Ovary (tissue), 9 donors: ENCODE measurements around the gene ZNF592. TPM values are rescaled to one million over a fixed set of nuclear protein-coding genes. Genes with fewer than 3 reads are reported as not detected.

Experiments used
- DNase-seq, 5 donors: peaks; one replicate each; pipeline ENCODE4 v3.0.0-alpha.2; 2019 to 2020
- H3K27ac ChIP-seq, 2 donors: fragments of 200-600 bp; one replicate each; pipeline versions ENCODE4 v1.5.1 to v1.8.0; 2019 to 2022
- H3K27me3 ChIP-seq: fragments of 200-600 bp; one replicate; pipeline ENCODE4 v1.8.0; 2022
- H3K36me3 ChIP-seq: fragments of 200-600 bp; sonication (generic); one replicate; pipeline ENCODE4 v1.5.1; 2019
- H3K4me1 ChIP-seq: one replicate; pipeline ENCODE4 v1.8.1; 2013; ENCODE audit warnings: mild to moderate bottlenecking, moderate library complexity; ENCODE audit not compliant: insufficient read depth
- H3K4me3 ChIP-seq: fragments of 200-600 bp; sonication (generic); one replicate; pipeline ENCODE4 v1.5.1; 2017
- H3K9me3 ChIP-seq, 2 donors: fragments of 200-600 bp in 1 of 2; sonication (generic) in 1 of 2; one replicate each; pipeline versions ENCODE4 v1.5.1 to v1.8.1; 2013 to 2019; ENCODE audit warnings: mild to moderate bottlenecking in 1 of 2, moderate library complexity in 1 of 2
- CTCF ChIP-seq, 3 donors: fragments of 450-650 bp in 2 of 3; fragments of 200-600 bp in 1 of 3; IDR thresholded peaks; one replicate each; pipeline versions ENCODE4 v1.5.1 to v1.8.0; 2016 to 2022; ENCODE audit warnings: antibody characterized with exemption in 3 of 3, mild to moderate bottlenecking in 1 of 3
- EP300 ChIP-seq: sonication (generic); formaldehyde crosslinking; IDR thresholded peaks from one replicate; pipeline ENCODE4 v1.6.1; 2017; ENCODE audit warnings: antibody characterized with exemption
- POLR2A ChIP-seq: fragments of 450-650 bp; IDR thresholded peaks from one replicate; pipeline ENCODE4 v1.6.1; 2017; ENCODE audit warnings: antibody characterized with exemption, mild to moderate bottlenecking, moderate library complexity
- WGBS, 3 donors: extraction: QIAGEN DNeasy Blood & Tissue Kit in 1 of 3; methylation state at CpG; one replicate each; pipeline versions ENCODE4 v1.1.5 to v1.1.7; 2013 to 2017; 5-methylcytosine and 5-hydroxymethylcytosine counted together
- intact Hi-C, 4 donors: fragments of 100-400 bp; cut with DNase I; formaldehyde crosslinking; loops; one replicate each; pipeline versions ENCODE4 v1.11.0 to v1.15.1; 2022 to 2023
- polyA plus RNA-seq, 2 donors: library from polyadenylated mRNA; stranded (reverse); fragments of 200-250 nt in 1 of 2; fragments of 350-450 nt in 1 of 2; fragmentation: Illumina TruSeq in 1 of 2; extraction: RNeasy Lipid Tissue Mini Kit (QIAGEN cat#74804) in 1 of 2; gene quantifications; one replicate each; pipeline ENCODE4 v1.2.3, GENCODE V29; 2013 to 2014
- total RNA-seq, 7 donors: library from RNA; depleted of rRNA in 2 of 7; stranded (reverse); fragments of >200 nt in 2 of 7; fragmentation: NEBNext Ultra II Directional in 3 of 7; extraction: Animal tissue kit (Norgen Biotek cat#: 25700) in 3 of 7; gene quantifications; one replicate each; pipeline versions ENCODE4 v1.1.0 to v1.2.4, GENCODE V29; 2016 to 2023
- donor health status: DM: no; HTN: no; CAD: no; lungs with moderate emphysema.
- donor health status: DM: no; HTN: no; CAD: no.
- donor health status: Bipolar disorder and iron deficiency.
- donor health status: DM: yes; HTN: yes; CAD: no.
- donor health status: DM: no; HTN: no; CAD: no.
- donor health status: DM: yes; HTN: yes; CAD: no.

ZNF592 gene
- total and polyA plus RNA-seq, 9 donors, result 10.9 to 37.3 (median 23.7) TPM

GRCh38 chr15:84797212-84797611 lies 48.8 kb downstream of the ZNF592 start:
- H3K9me3 ChIP-seq, result no peaks in the 10 kb centered on the region

GRCh38 chr15:84797801-84798200 lies 49.4 kb downstream of the ZNF592 start:
- Histone ChIP-seq H3K27me3 (no peaks in the 10 kb centered on the region), H3K27ac (no peak overlapping the region), H3K9me3 (no peaks in the 10 kb centered on the region), H3K4me1 (no peaks in the 10 kb centered on the region), H3K4me3 (no peak overlapping the region), H3K36me3 (no peaks in the 10 kb centered on the region)
- no peak for DNase-seq
- intact Hi-C loops, result no loop called here
- no peak for TF ChIP-seq CTCF (IDR thresholded peaks at IDR 0.05)
- no peak for TF ChIP-seq POLR2A
- TF ChIP-seq EP300, result no peak
- WGBS, 3 donors, result 87 to 88% (median 87%) methylated on average over 3 of the region's 3 CpGs

More at GRCh38 chr15:84797212-84797611, 48.8 kb downstream of the ZNF592 start:
- no peak for DNase-seq
- Histone ChIP-seq H3K27ac (no peak overlapping the region), H3K27me3 (no peaks in the 10 kb centered on the region), H3K4me1 (no peaks in the 10 kb centered on the region), H3K4me3 (no peak overlapping the region), H3K36me3 (no peaks in the 10 kb centered on the region)
- TF ChIP-seq CTCF (IDR thresholded peaks at IDR 0.05), result no peak
- TF ChIP-seq EP300, result no peak
- intact Hi-C loops, result no loop called here
- 92 to 97% (median 95%) methylated on average over 4 of the region's 4 CpGs for WGBS, 3 donors

GRCh38 chr15:84798436-84798946 lies 50.1 kb downstream of the ZNF592 start:
- intact Hi-C loops, result no loop called here
- no peak overlapping the region for H3K4me3 ChIP-seq
- H3K27ac ChIP-seq, result no peak overlapping the region
- H3K36me3 ChIP-seq, result no peaks in the 10 kb centered on the region
- no peaks in the 10 kb centered on the region for H3K4me1 ChIP-seq
- TF ChIP-seq POLR2A, result no peak
- no peak for DNase-seq
- 94 to 96% (median 96%) methylated on average over 21 of the region's 21 CpGs for WGBS, 3 donors
- H3K27me3 ChIP-seq, result no peaks in the 10 kb centered on the region
- no peaks in the 10 kb centered on the region for H3K9me3 ChIP-seq

GRCh38 chr15:84799511-84800187 lies 51.3 kb downstream of the ZNF592 start:
- intact Hi-C loops, result no loop called here
- no peaks in the 10 kb centered on the region for H3K27me3 ChIP-seq
- WGBS, 3 donors, result 82 to 88% (median 84%) methylated on average over 10 of the region's 10 CpGs
- no peak overlapping the region for H3K27ac ChIP-seq
- no peaks in the 10 kb centered on the region for H3K4me1 ChIP-seq
- no peaks in the 10 kb centered on the region for H3K36me3 ChIP-seq
- H3K9me3 ChIP-seq, result no peaks in the 10 kb centered on the region
- no peak overlapping the region for H3K4me3 ChIP-seq
- DNase-seq, result no peak
- TF ChIP-seq CTCF (IDR thresholded peaks at IDR 0.05), result no peak
- no peak for TF ChIP-seq EP300
- no peak for TF ChIP-seq POLR2A

- 77 to 89% (median 85%) methylated on average over 3 of the region's 3 CpGs for WGBS, 3 donors
- intact Hi-C loops, result no loop called here
- H3K4me1 ChIP-seq, result no peaks in the 10 kb centered on the region
These were observed 52.0 kb downstream of the ZNF592 start for GRCh38 chr15:84800365-84800806.

More at GRCh38 chr15:84800365-84800806, 52.0 kb downstream of the ZNF592 start:
- no peaks in the 10 kb centered on the region for H3K36me3 ChIP-seq
- H3K4me3 ChIP-seq, result no peak overlapping the region
- no peak for DNase-seq
- H3K27me3 ChIP-seq, result no peaks in the 10 kb centered on the region
- H3K9me3 ChIP-seq, result no peaks in the 10 kb centered on the region
- H3K27ac ChIP-seq, result no peak overlapping the region
- TF ChIP-seq EP300 (no peak), POLR2A (no peak)
